ENCODE results near the gene ST3GAL2. TPM values are rescaled to one million over a fixed set of nuclear protein-coding genes. Genes with fewer than 3 reads are reported as not detected.

ST3GAL2 gene
- total RNA-seq, 1 experiment from 2014 or later, result 32.7 TPM

GRCh38 chr16:70444249-70445063 is 5.6 kb upstream of the ST3GAL2 start:
- in situ Hi-C loops (cut with HindIII; ENCODE audit: low sequenced_read_pairs), result no loop called here
- DNase-seq (ENCODE audit: low spot score), result no peak

GRCh38 chr16:70442344-70442743 is 3.4 kb upstream of the ST3GAL2 start:
- in situ Hi-C loops (cut with HindIII; ENCODE audit: low sequenced_read_pairs), result no loop called here

DNA sequence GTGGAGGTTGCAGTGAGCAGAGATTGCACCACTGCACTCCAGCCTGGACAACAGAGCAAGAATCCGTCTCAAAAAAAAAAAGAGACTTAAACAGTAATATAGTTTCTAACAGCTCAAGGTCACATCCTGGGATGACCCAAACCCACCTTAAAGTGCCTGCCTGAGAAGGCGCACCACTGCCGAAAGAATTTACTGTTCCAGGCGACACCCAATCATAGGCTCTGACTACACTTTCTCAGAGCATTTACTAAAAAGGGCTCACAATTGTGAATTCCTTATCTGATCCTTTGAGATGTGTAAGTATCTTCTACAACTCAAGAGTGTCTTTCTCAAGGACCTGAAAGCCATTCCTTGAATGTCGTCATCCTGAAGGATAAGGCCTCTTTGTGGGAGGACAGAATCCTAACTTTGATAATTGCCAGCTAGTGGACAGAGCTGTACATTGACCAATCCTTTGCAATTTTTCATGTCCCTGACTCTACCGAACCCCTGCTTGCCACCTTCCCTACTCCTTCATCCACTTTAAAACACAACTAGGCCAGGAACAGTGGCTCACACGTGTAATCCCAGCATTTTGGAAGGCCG is 2.6 kb upstream of the ST3GAL2 start:
- DNase-seq (ENCODE audit: low spot score), result no peak
- in situ Hi-C loops (cut with HindIII; ENCODE audit: low sequenced_read_pairs), result no loop called here

More at GRCh38 chr16:70442344-70442743, 3.4 kb upstream of the ST3GAL2 start:
- no peak for DNase-seq (ENCODE audit: low spot score)

DNA sequence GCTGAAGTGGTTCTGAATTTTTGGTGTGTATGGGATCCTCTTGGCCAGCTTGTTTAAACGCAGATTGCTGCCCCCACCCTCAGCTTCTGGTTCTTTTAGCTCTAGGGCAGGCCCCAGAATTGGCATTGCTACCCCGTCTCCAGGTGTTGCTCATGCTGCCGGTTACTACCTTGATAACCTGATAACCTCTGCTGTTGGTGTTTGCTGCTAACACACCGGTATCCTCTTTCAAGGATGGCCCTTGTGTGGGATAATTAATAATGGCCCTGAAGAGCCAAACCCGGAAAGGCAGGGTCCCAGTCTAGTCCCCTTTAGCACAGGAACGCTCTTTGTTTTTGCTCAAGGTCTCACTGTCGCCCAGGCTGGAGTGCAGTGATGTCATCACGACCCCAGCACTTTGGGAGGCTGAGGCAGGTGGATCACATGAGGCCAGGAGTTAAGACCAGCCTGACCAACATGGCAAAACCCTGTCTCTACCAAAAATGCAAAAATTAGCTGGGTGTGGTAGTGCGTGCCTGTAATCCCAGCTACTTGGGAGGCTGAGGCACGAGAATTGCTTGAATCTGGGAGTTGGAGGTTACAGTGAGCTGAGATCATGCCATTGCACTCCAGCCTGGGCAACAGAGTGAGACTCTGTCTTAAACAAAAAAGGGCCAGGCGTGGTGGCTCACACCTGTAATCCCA is 1.3 kb upstream of the ST3GAL2 start:
- DNase-seq (ENCODE audit: low spot score), result no peak
- in situ Hi-C loops (cut with HindIII; ENCODE audit: low sequenced_read_pairs), result no loop called here

GRCh38 chr16:70438585-70438968 is 323 bp downstream of the ST3GAL2 start:
- no peak for DNase-seq (ENCODE audit: low spot score)
- in situ Hi-C loops (cut with HindIII; ENCODE audit: low sequenced_read_pairs), result no loop called here

DNA sequence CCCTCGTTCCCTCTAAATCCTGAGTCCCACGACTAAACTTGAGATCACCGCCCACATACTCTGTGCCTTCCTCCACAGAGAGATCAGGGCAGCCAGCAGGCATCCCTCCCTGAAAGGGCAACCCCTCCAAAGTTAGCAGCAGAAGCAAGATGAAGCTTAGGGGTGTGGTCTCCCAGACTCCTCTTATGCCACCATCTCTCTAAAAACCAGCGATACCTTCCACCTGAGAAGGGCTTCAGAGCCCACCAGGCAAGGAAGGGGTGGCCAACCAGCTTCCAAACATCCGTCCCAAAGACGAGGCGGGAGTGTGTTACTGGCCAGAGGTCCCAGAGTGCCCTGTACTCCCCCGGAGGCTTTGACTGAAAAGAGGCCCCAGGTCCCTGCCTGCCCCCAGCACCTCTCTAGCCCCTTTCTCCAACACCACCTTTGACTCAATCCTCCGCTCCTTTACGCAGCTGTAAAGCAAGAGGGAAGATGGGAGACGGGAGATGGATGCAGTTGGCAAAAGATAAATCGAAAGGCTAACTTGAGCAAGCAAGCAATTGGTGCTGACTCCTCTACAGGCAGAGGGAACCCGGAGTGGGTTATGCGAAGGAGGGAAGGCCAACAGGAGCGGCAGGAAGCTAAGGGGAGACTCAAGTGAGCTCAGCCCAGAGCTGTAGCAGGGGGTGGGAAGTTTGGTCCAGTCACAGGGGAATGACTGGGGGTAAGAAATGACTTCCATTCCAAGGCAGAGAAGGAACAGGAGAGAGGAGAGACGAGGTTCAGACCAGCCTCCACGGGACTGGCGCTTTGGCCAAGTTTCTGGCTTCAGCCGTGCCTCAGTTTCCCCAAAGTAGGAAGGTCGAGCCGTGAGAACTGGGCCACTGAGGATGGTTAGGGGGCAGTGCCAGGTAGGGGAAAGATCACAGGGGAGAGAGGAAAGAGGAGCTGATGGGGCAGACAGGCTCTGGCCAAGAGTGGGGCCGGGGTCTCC is 1.0 kb downstream of the ST3GAL2 start:
- in situ Hi-C loops (cut with HindIII; ENCODE audit: low sequenced_read_pairs), result no loop called here
- peak; percentile 49 for DNase-seq (ENCODE audit: low spot score)

DNA sequence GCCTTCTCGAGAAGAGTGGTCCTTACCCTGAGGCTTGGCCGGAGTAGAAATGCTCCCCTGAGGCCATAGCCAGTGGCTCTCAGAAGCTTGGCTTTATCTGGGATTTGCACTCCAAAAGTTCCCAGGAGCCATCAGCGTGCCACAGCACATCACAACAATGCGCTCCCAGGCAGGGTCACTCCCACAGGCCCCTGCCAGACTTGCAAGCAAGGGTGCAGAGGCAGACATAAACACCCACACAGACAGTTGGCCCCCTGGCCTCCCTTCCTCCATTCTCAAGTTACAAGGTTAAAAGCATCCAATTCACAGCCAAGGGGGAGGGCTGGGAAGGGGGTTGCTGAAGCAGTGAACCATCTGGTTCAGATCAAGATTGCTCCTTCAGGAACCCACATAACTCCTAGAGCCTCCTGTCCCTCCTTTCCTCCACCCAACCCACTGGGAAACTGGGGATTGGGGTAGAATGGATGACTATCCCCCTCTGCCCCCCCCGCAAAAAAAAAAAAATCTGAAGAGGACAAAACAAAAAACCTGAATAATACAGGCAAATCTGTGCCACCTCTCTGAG is 1.8 kb downstream of the ST3GAL2 start:
- in situ Hi-C loops (cut with HindIII; ENCODE audit: low sequenced_read_pairs), result no loop called here
- peak; percentile 32 for DNase-seq (ENCODE audit: low spot score)

- no peak for DNase-seq (ENCODE audit: low spot score)
- in situ Hi-C loops (cut with HindIII; ENCODE audit: low sequenced_read_pairs), result no loop called here
These were observed 4.2 kb downstream of the ST3GAL2 start for GRCh38 chr16:70434484-70435260.

GRCh38 chr16:70433458-70434103 is 5.3 kb downstream of the ST3GAL2 start:
- in situ Hi-C loops (cut with HindIII; ENCODE audit: low sequenced_read_pairs), result no loop called here
- no peak for DNase-seq (ENCODE audit: low spot score)

DNA sequence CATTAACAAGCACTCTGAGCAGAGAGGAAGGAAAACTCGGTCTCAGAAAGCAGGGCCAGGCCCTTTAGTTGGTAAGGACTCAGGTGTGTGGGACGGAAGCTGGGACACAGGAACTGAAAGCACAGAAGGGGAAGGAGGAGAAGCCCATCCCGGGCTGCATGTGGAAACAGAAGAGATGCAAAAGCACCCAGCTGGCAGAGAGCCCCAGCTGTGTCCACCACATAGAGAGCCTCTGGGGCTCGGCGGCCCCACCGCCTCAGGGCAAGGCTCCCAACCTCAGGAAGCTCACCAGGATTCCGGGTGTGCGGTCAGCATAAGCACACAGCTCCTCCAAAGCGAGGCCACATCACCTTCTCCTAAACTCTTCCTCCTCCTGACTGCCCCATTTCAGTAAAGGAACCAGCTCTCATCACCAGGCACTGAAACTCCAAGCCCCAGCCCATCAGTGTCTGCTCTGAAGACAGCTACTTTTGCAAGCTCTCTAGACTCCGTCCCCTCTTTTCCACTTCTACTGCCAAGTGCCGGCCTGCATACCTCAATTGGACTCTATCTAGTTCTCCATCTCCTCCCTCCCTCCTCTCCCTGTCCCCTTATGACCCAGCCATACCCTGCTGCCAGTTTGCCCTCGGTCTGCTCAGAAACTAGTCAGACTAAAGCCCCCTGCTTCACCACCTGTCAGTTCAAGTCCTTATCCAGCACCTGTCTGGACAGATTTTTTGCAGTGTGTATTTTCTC is 6.0 kb downstream of the ST3GAL2 start:
- DNase-seq (ENCODE audit: low spot score), result no peak
- in situ Hi-C loops (cut with HindIII; ENCODE audit: low sequenced_read_pairs), result no loop called here

- no peak for DNase-seq (ENCODE audit: low spot score)
- in situ Hi-C loops (cut with HindIII; ENCODE audit: low sequenced_read_pairs), result no loop called here
These were observed 6.6 kb downstream of the ST3GAL2 start for GRCh38 chr16:70432356-70432722.

GRCh38 chr16:70430667-70431536 is 8.0 kb downstream of the ST3GAL2 start:
- no peak for DNase-seq (ENCODE audit: low spot score)
- in situ Hi-C loops (cut with HindIII; ENCODE audit: low sequenced_read_pairs), result no loop called here

- in situ Hi-C loops (cut with HindIII; ENCODE audit: low sequenced_read_pairs), result no loop called here
- peak; percentile 56 for DNase-seq (ENCODE audit: low spot score)
These were observed 8.8 kb downstream of the ST3GAL2 start for GRCh38 chr16:70429888-70430666.

- in situ Hi-C loops (cut with HindIII; ENCODE audit: low sequenced_read_pairs), result no loop called here
- DNase-seq (ENCODE audit: low spot score), result peak; percentile 87
These were observed 10.5 kb downstream of the ST3GAL2 start for GRCh38 chr16:70428178-70428998.

DNA sequence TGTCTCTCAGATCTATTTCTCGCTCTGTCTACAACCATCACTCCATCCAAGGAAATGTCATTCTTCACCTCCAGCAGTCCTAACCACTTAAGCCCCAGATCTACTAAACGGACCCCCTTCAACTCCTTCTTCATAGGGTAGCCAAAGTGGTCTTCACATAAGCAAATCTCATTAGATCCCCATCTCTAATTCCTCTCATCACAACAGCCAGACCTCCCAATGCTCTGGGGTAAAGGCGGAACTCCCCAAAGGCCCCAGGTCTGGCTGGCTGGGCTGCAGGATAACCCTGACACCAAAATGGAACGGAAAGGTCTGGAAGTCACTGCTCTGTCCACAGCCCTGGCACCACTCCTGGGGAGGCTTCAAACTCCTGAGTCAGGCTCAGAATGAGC is 11.1 kb downstream of the ST3GAL2 start:
- in situ Hi-C loops (cut with HindIII; ENCODE audit: low sequenced_read_pairs), result no loop called here
- no peak for DNase-seq (ENCODE audit: low spot score)

Data from G401 (cell line).